Astrocyte (in vitro differentiated cells and primary cell): Measurements from ENCODE around the gene CPB2. TPM values are rescaled to one million over a fixed set of nuclear protein-coding genes. Genes with fewer than 3 reads are reported as not detected.

Experiments used
- DNase-seq: peaks from one replicate; pipeline ENCODE4 v3.0.0-alpha.2; 2010; ENCODE audit warnings: low read depth
- FAIRE-seq: peaks from 2 replicates; lab custom pipeline; 2011; peaks lifted over from hg19 to GRCh38; lab: Jason Lieb, UNC
- H2AFZ ChIP-seq: 2 replicates; pipeline ENCODE4 v1.6.0; 2012; ENCODE audit warnings: low read depth, low read length, inconsistent platforms
- H3K27ac ChIP-seq: 2 replicates; pipeline ENCODE4 v1.5.1; 2011; ENCODE audit warnings: low read depth, low read length, inconsistent platforms
- H3K27me3 ChIP-seq: 2 replicates; pipeline ENCODE4 v1.6.0; 2011; ENCODE audit warnings: low read length, inconsistent platforms; ENCODE audit not compliant: insufficient read depth
- H3K36me3 ChIP-seq: 2 replicates; pipeline ENCODE4 v1.5.1; 2011; ENCODE audit warnings: low read length, inconsistent platforms; ENCODE audit not compliant: insufficient read depth
- H3K4me1 ChIP-seq: 2 replicates; pipeline ENCODE4 v1.5.1; 2011; ENCODE audit warnings: low read length, inconsistent platforms; ENCODE audit not compliant: insufficient read depth
- H3K4me2 ChIP-seq: 2 replicates; pipeline ENCODE4 v1.6.0; 2012; ENCODE audit warnings: low read length, inconsistent platforms
- H3K4me3 ChIP-seq: 2 replicates; pipeline ENCODE4 v1.5.1; 2011; ENCODE audit warnings: low read depth, mild to moderate bottlenecking, low read length, inconsistent platforms; ENCODE audit not compliant: insufficient read depth
- H3K79me2 ChIP-seq: 2 replicates; pipeline ENCODE4 v1.6.0; 2012; ENCODE audit warnings: mild to moderate bottlenecking, low read length, inconsistent platforms; ENCODE audit not compliant: insufficient read depth
- H3K9ac ChIP-seq: 2 replicates; pipeline ENCODE4 v1.6.0; 2012; ENCODE audit warnings: mild to moderate bottlenecking, low read length, inconsistent platforms
- H3K9me3 ChIP-seq: 2 replicates; pipeline ENCODE4 v1.5.1; 2012; ENCODE audit warnings: low read depth, mild to moderate bottlenecking, low read length, inconsistent platforms; ENCODE audit not compliant: insufficient read depth
- H4K20me1 ChIP-seq: 2 replicates; pipeline ENCODE4 v1.6.0; 2012; ENCODE audit warnings: low read length, inconsistent platforms; ENCODE audit not compliant: insufficient read depth
- H3K27ac Mint-ChIP-seq: one replicate; pipeline ENCODE4 v1.8.0; 2021; ENCODE audit warnings: mild to moderate bottlenecking, mixed read lengths; ENCODE audit not compliant: unreplicated experiment
- H3K27me3 Mint-ChIP-seq: one replicate; pipeline ENCODE4 v1.8.0; 2021; ENCODE audit warnings: low read depth, mixed read lengths; ENCODE audit not compliant: unreplicated experiment
- H3K36me3 Mint-ChIP-seq: one replicate; pipeline ENCODE4 v1.8.0; 2021; ENCODE audit warnings: low read depth, mixed read lengths; ENCODE audit not compliant: unreplicated experiment
- H3K4me1 Mint-ChIP-seq: one replicate; pipeline ENCODE4 v1.8.0; 2021; ENCODE audit warnings: low read depth, mixed read lengths; ENCODE audit not compliant: unreplicated experiment
- H3K4me3 Mint-ChIP-seq: one replicate; pipeline ENCODE4 v1.8.0; 2021; ENCODE audit warnings: mild to moderate bottlenecking, moderate library complexity, mixed read lengths; ENCODE audit not compliant: unreplicated experiment
- H3K9me3 Mint-ChIP-seq: one replicate; pipeline ENCODE4 v1.8.0; 2021; ENCODE audit warnings: mild to moderate bottlenecking, mixed read lengths; ENCODE audit not compliant: unreplicated experiment
- EZH2 ChIP-seq: IDR thresholded peaks from 2 replicates; pipeline ENCODE4 v1.6.1; 2012; ENCODE audit warnings: mild to moderate bottlenecking, low read length, inconsistent platforms; ENCODE audit not compliant: insufficient read depth
- total RNA-seq: library from RNA; stranded (reverse); gene quantifications from 2 replicates; pipeline ENCODE4 v1.2.1, GENCODE V29; 2021
- TF ChIP-seq, protein P1 (sequence below): IDR thresholded peaks from 2 replicates; pipeline ENCODE4 v1.5.1; 2011; ENCODE audit warnings: low read depth, mild to moderate bottlenecking, inconsistent platforms, low read length, moderate library complexity; ENCODE audit not compliant: insufficient read depth

The CPB2 gene
- total RNA-seq, 1 donor from 2014 or later: not detected

DNA sequence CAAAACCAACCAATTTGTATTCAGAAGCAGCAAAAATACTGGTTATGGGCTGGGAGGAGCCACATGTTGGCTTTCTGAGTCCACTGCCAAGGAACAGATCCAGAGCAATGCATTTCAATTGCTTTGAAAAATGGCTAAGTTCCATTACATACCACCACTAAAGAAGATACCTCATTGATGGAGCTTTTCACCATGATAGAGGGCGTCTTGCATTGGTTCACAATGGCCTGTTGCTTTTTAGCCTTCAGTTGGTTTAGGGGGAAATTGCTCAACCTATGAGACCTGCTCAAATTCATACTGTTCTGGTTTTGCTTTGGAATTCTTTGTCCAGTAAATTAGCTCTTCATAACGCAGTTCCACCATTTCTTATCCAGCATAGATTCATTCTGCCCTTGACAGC, 21.2 kb upstream of the CPB2 start:
- H2AFZ ChIP-seq: no peak overlapping the region
- no peak overlapping the region for H3K9ac ChIP-seq
- no peaks in the 10 kb centered on the region for H4K20me1 ChIP-seq
- H3K27ac Mint-ChIP-seq: no peak overlapping the region
- H3K36me3 Mint-ChIP-seq: no peaks in the 10 kb centered on the region
- H3K27ac ChIP-seq: no peak overlapping the region
- no peaks in the 10 kb centered on the region for H3K9me3 ChIP-seq
- H3K79me2 ChIP-seq: no peaks in the 10 kb centered on the region
- DNase-seq: no peak
- TF ChIP-seq, protein P1, sequence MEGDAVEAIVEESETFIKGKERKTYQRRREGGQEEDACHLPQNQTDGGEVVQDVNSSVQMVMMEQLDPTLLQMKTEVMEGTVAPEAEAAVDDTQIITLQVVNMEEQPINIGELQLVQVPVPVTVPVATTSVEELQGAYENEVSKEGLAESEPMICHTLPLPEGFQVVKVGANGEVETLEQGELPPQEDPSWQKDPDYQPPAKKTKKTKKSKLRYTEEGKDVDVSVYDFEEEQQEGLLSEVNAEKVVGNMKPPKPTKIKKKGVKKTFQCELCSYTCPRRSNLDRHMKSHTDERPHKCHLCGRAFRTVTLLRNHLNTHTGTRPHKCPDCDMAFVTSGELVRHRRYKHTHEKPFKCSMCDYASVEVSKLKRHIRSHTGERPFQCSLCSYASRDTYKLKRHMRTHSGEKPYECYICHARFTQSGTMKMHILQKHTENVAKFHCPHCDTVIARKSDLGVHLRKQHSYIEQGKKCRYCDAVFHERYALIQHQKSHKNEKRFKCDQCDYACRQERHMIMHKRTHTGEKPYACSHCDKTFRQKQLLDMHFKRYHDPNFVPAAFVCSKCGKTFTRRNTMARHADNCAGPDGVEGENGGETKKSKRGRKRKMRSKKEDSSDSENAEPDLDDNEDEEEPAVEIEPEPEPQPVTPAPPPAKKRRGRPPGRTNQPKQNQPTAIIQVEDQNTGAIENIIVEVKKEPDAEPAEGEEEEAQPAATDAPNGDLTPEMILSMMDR: no peak
- TF ChIP-seq EZH2: no peak
- H3K4me1 ChIP-seq: no peaks in the 10 kb centered on the region
- H3K4me3 ChIP-seq: no peak overlapping the region
- H3K4me1 Mint-ChIP-seq: peaks cover under 1% of the 10 kb centered on the region
- H3K4me2 ChIP-seq: no peak overlapping the region
- no peak for FAIRE-seq
- H3K9me3 Mint-ChIP-seq: no peaks in the 10 kb centered on the region
- H3K27me3 Mint-ChIP-seq: no peaks in the 10 kb centered on the region
- H3K36me3 ChIP-seq: no peaks in the 10 kb centered on the region
- peaks cover 6% of the 10 kb centered on the region for H3K27me3 ChIP-seq
- no peak overlapping the region for H3K4me3 Mint-ChIP-seq

DNA sequence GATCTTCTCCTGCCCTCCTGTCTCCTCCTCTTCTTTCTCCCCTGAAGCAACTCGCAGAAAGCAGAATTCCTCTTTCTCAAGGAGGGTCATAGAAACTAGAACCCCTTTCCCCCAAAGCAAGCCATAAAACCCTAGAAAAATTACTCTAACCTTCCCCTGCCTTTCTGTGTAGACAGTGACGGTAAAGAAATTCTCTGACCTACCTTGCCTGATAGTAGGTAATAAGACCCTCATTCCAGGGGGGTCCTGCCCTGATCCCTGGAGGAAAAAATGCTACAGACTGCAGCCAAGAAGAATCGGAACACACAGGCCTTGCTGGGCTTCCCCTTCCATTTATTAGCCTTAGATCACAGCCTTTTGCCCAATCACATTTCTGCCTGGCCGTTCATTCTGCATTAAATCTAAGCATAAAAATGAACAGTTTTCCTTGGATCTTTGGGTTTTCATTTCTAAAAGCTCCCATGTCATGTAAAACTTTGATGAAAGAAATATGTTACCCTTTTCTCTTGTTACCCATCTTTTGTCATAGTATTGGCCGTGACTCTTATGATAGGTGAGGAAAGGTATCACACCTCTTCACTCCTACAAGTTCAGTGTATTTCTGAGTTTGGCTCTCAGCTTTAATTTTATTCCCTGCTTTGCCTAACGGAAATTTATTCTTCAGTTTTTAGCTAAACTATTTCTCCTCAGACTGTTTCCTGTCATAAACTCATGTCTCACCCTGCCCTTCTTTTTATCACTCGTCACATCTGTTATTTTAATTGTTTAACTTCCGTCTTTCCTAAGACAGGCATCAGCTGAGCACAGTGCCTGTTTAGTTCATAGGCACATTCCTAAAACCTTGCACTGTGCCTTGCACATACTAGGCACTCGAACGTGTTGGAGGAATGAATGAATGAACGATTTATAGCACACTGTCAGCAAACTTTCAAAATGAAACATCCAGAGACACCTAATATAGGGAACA, 20.4 kb upstream of the CPB2 start:
- no peaks in the 10 kb centered on the region for H3K36me3 Mint-ChIP-seq
- Histone ChIP-seq H3K79me2 (no peaks in the 10 kb centered on the region), H3K36me3 (no peaks in the 10 kb centered on the region), H4K20me1 (no peaks in the 10 kb centered on the region), H3K9ac (no peak overlapping the region), H3K27me3 (peaks cover 6% of the 10 kb centered on the region), H3K4me1 (peaks cover 3% of the 10 kb centered on the region), H3K9me3 (no peaks in the 10 kb centered on the region), H2AFZ (no peak overlapping the region), H3K4me3 (no peak overlapping the region), H3K4me2 (no peak overlapping the region), H3K27ac (no peak overlapping the region)
- DNase-seq (no peak), FAIRE-seq (no peak)
- peaks cover 7% of the 10 kb centered on the region for H3K4me1 Mint-ChIP-seq
- H3K27ac Mint-ChIP-seq: no peak overlapping the region
- no peaks in the 10 kb centered on the region for H3K9me3 Mint-ChIP-seq
- no peak overlapping the region for H3K4me3 Mint-ChIP-seq
- no peak for TF ChIP-seq EZH2
- TF ChIP-seq, protein P1: no peak
- H3K27me3 Mint-ChIP-seq: no peaks in the 10 kb centered on the region

DNA sequence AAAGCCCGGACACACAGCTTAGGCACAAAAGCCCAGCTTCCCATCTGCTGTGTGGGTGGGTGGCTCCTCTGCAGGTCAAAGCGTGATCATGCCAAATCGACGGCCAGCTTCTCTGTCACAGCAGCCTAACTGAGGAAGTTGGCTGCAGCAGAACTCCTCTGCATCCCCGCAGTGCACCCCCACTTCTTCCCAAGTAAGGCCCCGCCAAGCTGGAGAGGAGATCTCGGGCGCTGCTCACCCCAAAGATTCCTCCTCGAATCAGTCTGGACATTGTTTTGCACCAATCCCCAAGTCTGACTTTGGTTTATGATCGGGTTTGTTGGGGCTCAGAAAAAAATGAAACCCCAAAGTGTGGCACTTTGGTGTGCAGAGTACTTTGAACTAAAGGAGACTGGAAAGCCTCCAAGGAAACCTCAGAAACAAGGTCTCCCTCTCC, 19.7 kb upstream of the CPB2 start:
- no peak for DNase-seq
- Histone ChIP-seq H3K4me3 (no peak overlapping the region), H3K4me1 (peaks cover 8% of the 10 kb centered on the region), H3K36me3 (no peaks in the 10 kb centered on the region), H2AFZ (no peak overlapping the region), H4K20me1 (no peaks in the 10 kb centered on the region), H3K27me3 (peaks cover under 1% of the 10 kb centered on the region), H3K4me2 (no peak overlapping the region), H3K9me3 (no peaks in the 10 kb centered on the region), H3K9ac (no peak overlapping the region), H3K79me2 (no peaks in the 10 kb centered on the region), H3K27ac (no peak overlapping the region)
- Mint-ChIP-seq H3K27ac (no peak overlapping the region), H3K4me1 (peaks cover 14% of the 10 kb centered on the region), H3K27me3 (no peaks in the 10 kb centered on the region), H3K4me3 (no peak overlapping the region), H3K36me3 (no peaks in the 10 kb centered on the region), H3K9me3 (no peaks in the 10 kb centered on the region)
- no peak for FAIRE-seq
- TF ChIP-seq EZH2: no peak
- TF ChIP-seq, protein P1: no peak
